ENCODE data around the gene SPOCK3. TPM values are rescaled to one million over a fixed set of nuclear protein-coding genes. Genes with fewer than 3 reads are reported as not detected.

Gene SPOCK3
- total and polyA plus RNA-seq, 10 of the 15 experiments (the other 5 are each of a cell fraction or from before 2014, with no cell fraction given), result 0.06 to 0.39 (median 0.09) TPM; not detected in 5

DNA sequence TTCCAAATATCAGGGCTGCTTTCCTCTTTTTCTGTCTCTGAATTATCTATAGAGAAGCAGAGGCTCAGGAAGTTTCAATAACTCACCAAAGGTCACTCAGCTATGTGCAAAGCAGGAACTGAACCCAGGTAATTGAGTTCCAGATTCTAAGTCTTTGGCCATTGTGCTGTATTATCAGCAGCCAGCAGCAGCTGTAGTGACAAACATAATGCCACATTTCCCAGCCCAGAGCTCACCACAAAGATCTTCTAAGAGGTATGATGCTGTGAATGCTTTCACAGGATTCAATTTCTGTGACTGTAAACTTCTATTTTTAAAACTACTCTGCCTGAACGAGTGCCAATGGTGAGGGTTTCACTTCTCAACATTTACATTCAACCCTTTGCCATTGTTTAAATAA lies 56.4 kb downstream of the SPOCK3 start:
- H3K4me3 ChIP-seq, result no peak overlapping the region
- H3K9me3 ChIP-seq (replicated peaks; ENCODE audit: control insufficient read depth, insufficient read depth, low read length), result no peaks in the 10 kb centered on the region
- 0% methylated on average over 1 of the region's 1 CpG for WGBS (ENCODE audit: insufficient coverage, insufficient replicate concordance, low lambda C conversion rate, missing lambda C conversion rate)
- no peaks in the 10 kb centered on the region for H3K79me2 ChIP-seq (ENCODE audit: control insufficient read depth, insufficient read depth, low read length)
- H3K4me1 ChIP-seq (ENCODE audit: control insufficient read depth, insufficient read depth, low read length), result no peaks in the 10 kb centered on the region
- FAIRE-seq (no peak), DNase-seq (ENCODE audit: low read depth, low spot score) (peak; percentile 8), ATAC-seq (peak; percentile 58)
- ChIA-PET SMC1A (ENCODE audit: uncharacterized antibody, unreplicated experiment) (interaction anchor here (1.0 kb wide), 1 partner anchor 11 kb away, joined by 3 read pairs; no protein-coding TSS in a partner anchor), POLR2A (interaction anchor here (0.6 kb wide), 1 partner anchor 591 kb away, joined by 3 read pairs; no protein-coding TSS in a partner anchor), RAD21 (ENCODE audit: unreplicated experiment) (no interaction called here), CTCF (interaction anchor here (0.5 kb wide), 1 partner anchor 488 kb away, joined by 3 read pairs; no protein-coding TSS in a partner anchor)
- in situ Hi-C loops (cut with MboI) (no loop called here), intact Hi-C loops (cut with micrococcal nuclease; ENCODE audit: unreplicated experiment) (no loop called here)
- no peak overlapping the region for H2AFZ ChIP-seq (ENCODE audit: control insufficient read depth, low read depth, low read length)
- H3K36me3 ChIP-seq (ENCODE audit: control insufficient read depth in 2 of 2, insufficient read depth in 2 of 2, low read length in 1 of 2), result no peaks in the 10 kb centered on the region
- H4K20me1 ChIP-seq (ENCODE audit: control insufficient read depth, insufficient read depth), result no peaks in the 10 kb centered on the region
- H3K9ac ChIP-seq (ENCODE audit: control insufficient read depth, insufficient read depth, low read length), result no peak overlapping the region
- TF ChIP-seq IKZF2 (IDR thresholded peaks at IDR 0.05), result peak in 1 of 2 experiments; percentile 12; a peak in 1 of 4 replicates
- peak; percentile 22; the same call in 1 of the 2 replicates for TF ChIP-seq MTA2 (IDR thresholded peaks at IDR 0.05; ENCODE audit: low read depth)
- no peak for TF ChIP-seq RCOR1 (conservative IDR thresholded peaks at IDR 0.05; ENCODE audit: low read depth, low read length)
- no peaks in the 10 kb centered on the region for H3K27me3 ChIP-seq (replicated peaks in 1 of 2; ENCODE audit: control insufficient read depth in 2 of 2, insufficient read depth in 2 of 2, low read length in 1 of 2)
- BruUV-seq (replicated peaks), result no TSS peak
- H3K27ac ChIP-seq (ENCODE audit: control insufficient read depth, insufficient read depth), result no peak overlapping the region
- H3K4me2 ChIP-seq (ENCODE audit: control insufficient read depth, insufficient read depth), result no peak overlapping the region

- Histone ChIP-seq H3K79me2 (ENCODE audit: control insufficient read depth, insufficient read depth, low read length) (no peaks in the 10 kb centered on the region), H3K27ac (ENCODE audit: control insufficient read depth, insufficient read depth) (no peak overlapping the region), H3K27me3 (replicated peaks in 1 of 2; ENCODE audit: control insufficient read depth in 2 of 2, insufficient read depth in 2 of 2, low read length in 1 of 2) (no peaks in the 10 kb centered on the region), H3K4me2 (ENCODE audit: control insufficient read depth, insufficient read depth) (no peak overlapping the region), H3K9ac (ENCODE audit: control insufficient read depth, insufficient read depth, low read length) (no peak overlapping the region), H3K4me3 (no peak overlapping the region), H2AFZ (ENCODE audit: control insufficient read depth, low read depth, low read length) (no peak overlapping the region), H3K9me3 (replicated peaks; ENCODE audit: control insufficient read depth, insufficient read depth, low read length) (no peaks in the 10 kb centered on the region), H3K4me1 (ENCODE audit: control insufficient read depth, insufficient read depth, low read length) (no peaks in the 10 kb centered on the region), H4K20me1 (ENCODE audit: control insufficient read depth, insufficient read depth) (no peaks in the 10 kb centered on the region), H3K36me3 (ENCODE audit: control insufficient read depth in 2 of 2, insufficient read depth in 2 of 2, low read length in 1 of 2) (no peaks in the 10 kb centered on the region)
- WGBS (ENCODE audit: insufficient coverage, insufficient replicate concordance, low lambda C conversion rate, missing lambda C conversion rate), result 11% methylated on average over 6 of the region's 6 CpGs
- ChIA-PET RAD21 (ENCODE audit: unreplicated experiment) (no interaction called here), CTCF (no interaction called here), SMC1A (ENCODE audit: uncharacterized antibody, unreplicated experiment) (no interaction called here), POLR2A (no interaction called here)
- in situ Hi-C loops (cut with MboI) (no loop called here), intact Hi-C loops (cut with micrococcal nuclease; ENCODE audit: unreplicated experiment) (no loop called here)
- FAIRE-seq (no peak), ATAC-seq (no peak), DNase-seq (ENCODE audit: low read depth, low spot score) (no peak)
- no TSS peak for BruUV-seq (replicated peaks)
- no peak for TF ChIP-seq HDGF (IDR thresholded peaks at IDR 0.05)
- no peak for TF ChIP-seq TCF12 (IDR thresholded peaks at IDR 0.05; ENCODE audit: low read depth, low read length)
- no peak for TF ChIP-seq TCF3 (IDR thresholded peaks at IDR 0.05; ENCODE audit: borderline replicate concordance, insufficient read depth, low read depth, low read length)
These were observed 57.4 kb downstream of the SPOCK3 start for GRCh38 chr4:167176723-167177367.

Measured in GM12878 (cell line).